HEK293T (cell line): Measurements from ENCODE around the gene KCTD18.

Source experiments
- FOXK2 ChIP-seq: fragments of 450-650 bp; IDR thresholded peaks from 2 replicates; pipeline ENCODE4 v1.6.1; 2016; ENCODE audit warnings: mild to moderate bottlenecking
- HDGF ChIP-seq: fragments of 450-650 bp; IDR thresholded peaks from 2 replicates; pipeline ENCODE4 v1.6.1; 2017; ENCODE audit warnings: antibody characterized with exemption, borderline replicate concordance
- L3MBTL2 ChIP-seq: fragments of 450-650 bp; conservative IDR thresholded peaks from 2 replicates; pipeline ENCODE4 v1.6.1; 2016; ENCODE audit warnings: mild to moderate bottlenecking
- SP1 ChIP-seq: fragments of 450-650 bp; IDR thresholded peaks from 2 replicates; pipeline ENCODE4 v1.6.1; 2017
- TARDBP ChIP-seq: fragments of 450-650 bp; IDR thresholded peaks from 2 replicates; pipeline ENCODE4 v1.6.1; 2016

DNA sequence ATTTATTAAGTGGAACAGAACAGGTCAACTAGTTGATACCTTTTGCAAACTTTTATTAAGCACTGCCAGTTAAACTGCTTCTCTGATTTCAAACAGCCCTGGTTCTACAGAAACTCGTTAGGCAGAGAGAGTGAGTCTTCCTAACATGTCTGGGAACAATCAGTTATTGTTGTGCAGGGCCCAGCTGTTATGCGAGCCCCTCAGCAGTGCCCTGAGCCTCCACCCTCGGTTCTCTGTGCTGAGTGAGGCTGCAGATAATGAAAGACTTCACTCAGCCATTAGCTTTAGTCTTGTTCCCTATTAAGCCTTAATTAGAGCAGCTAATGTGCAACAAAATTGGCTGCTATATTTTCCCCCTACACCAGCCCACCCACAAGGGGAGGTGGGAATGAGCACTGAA is 39.6 kb downstream of the KCTD18 start:
- TF ChIP-seq FOXK2 (no peak), SP1 (no peak), L3MBTL2 (no peak), HDGF (no peak), TARDBP (no peak)
